Kasumi-1 (cell line): ENCODE results near the gene RFXANK.
"Not testable (repeated sequence)": the region's sequence is repeated elsewhere in the genome, so short reads cannot be mapped to it uniquely, and the experiment has no call there.

ENCODE experiments used
- DNase-seq, 2 experiments: peaks; one replicate each; lab custom pipeline; 2025; lab: John Stamatoyannopoulos, UW

RFXANK gene

GRCh38 chr19:19192078-19192882 lies at the start of gene RFXANK, which contains the start of gene BORCS8:
Gene RFXANK (plus strand): TSS chr19:19192258. CDS start chr19:19193947, 1,689 bp downstream.
Gene BORCS8 (minus strand): TSS chr19:19192152. CDS start chr19:19192117, 35 bp downstream.
- peak; percentile 98 to 99 for DNase-seq

- DNase-seq, result no peak
Measured at GRCh38 chr19:19142347-19142746, 49.7 kb upstream of the RFXANK start.

GRCh38 chr19:19145281-19145680 lies 46.8 kb upstream of the RFXANK start:
- no peak for DNase-seq

GRCh38 chr19:19145684-19146608 lies 46.1 kb upstream of the RFXANK start:
- DNase-seq, result peak; percentile 21 to 26

- DNase-seq, result no peak
Measured at GRCh38 chr19:19146865-19147264, 45.2 kb upstream of the RFXANK start.

- DNase-seq, result no peak
Measured at GRCh38 chr19:19147344-19147743, 44.7 kb upstream of the RFXANK start.

- DNase-seq, result not testable (repeated sequence)
Measured at GRCh38 chr19:19148504-19148903, 43.6 kb upstream of the RFXANK start.

GRCh38 chr19:19149435-19149834 lies 42.6 kb upstream of the RFXANK start:
- no peak for DNase-seq

- no peak for DNase-seq
Measured at GRCh38 chr19:19151418-19151817, 40.6 kb upstream of the RFXANK start.

- no peak for DNase-seq
Measured at GRCh38 chr19:19152668-19153384, 39.2 kb upstream of the RFXANK start.

- DNase-seq, result no peak
Measured at GRCh38 chr19:19154768-19155494, 37.1 kb upstream of the RFXANK start.

- no peak for DNase-seq
Measured at GRCh38 chr19:19155495-19156219, 36.4 kb upstream of the RFXANK start.

- no peak for DNase-seq
Measured at GRCh38 chr19:19157808-19158207, 34.2 kb upstream of the RFXANK start.

GRCh38 chr19:19159534-19159933 lies 32.5 kb upstream of the RFXANK start:
- DNase-seq, result no peak

- DNase-seq, result no peak
Measured at GRCh38 chr19:19160461-19161035, 31.5 kb upstream of the RFXANK start.

GRCh38 chr19:19162495-19162894 lies 29.6 kb upstream of the RFXANK start:
- no peak for DNase-seq

- DNase-seq, result no peak
Measured at GRCh38 chr19:19165396-19165795, 26.7 kb upstream of the RFXANK start.

- DNase-seq, result no peak
Measured at GRCh38 chr19:19167612-19168011, 24.4 kb upstream of the RFXANK start.

GRCh38 chr19:19169236-19170052 lies 22.6 kb upstream of the RFXANK start:
- DNase-seq, result no peak
